H1 (cell line): ENCODE data around the gene EXTL1. TPM values are rescaled to one million over a fixed set of nuclear protein-coding genes. Genes with fewer than 3 reads are reported as not detected.

Source experiments
- CTCF ChIA-PET: fragments of 300-600 bp; sonication (Branson Sonifier 250); formaldehyde crosslinking; loops from one replicate; lab custom pipeline; 2021; ENCODE audit not compliant: partially characterized antibody; lab: Charles Lee
- POLR2A ChIA-PET: fragments of 300-600 bp; sonication (Branson Sonifier 250); formaldehyde crosslinking; loops from one replicate; lab custom pipeline; 2021; ENCODE audit warnings: inconsistent platforms; ENCODE audit not compliant: partially characterized antibody; lab: Charles Lee
- DNase-seq, 2 experiments: peaks; one replicate each; pipeline versions ENCODE4 v3.0.0 to v3.0.0-alpha.2; 2010 to 2022; ENCODE audit warnings: low spot score in 2 of 2, low read depth in 1 of 2, mixed read lengths in 1 of 2
- FAIRE-seq: peaks from 2 replicates; lab custom pipeline; 2011; peaks lifted over from hg19 to GRCh38; lab: Jason Lieb, UNC
- H2AFZ ChIP-seq: 2 replicates; pipeline ENCODE4 v1.8.1; 2012; ENCODE audit warnings: low read length, inconsistent platforms
- H2AK5ac ChIP-seq: 2 replicates; pipeline ENCODE4 v1.6.1; 2013; ENCODE audit warnings: low read depth, low read length
- H2BK120ac ChIP-seq: replicated peaks from 2 replicates; pipeline ENCODE3; 2013; ENCODE audit warnings: low read depth, low read length, inconsistent platforms
- H2BK12ac ChIP-seq: 2 replicates; pipeline ENCODE4 v1.6.1; 2013; ENCODE audit warnings: low read depth, low read length
- H2BK15ac ChIP-seq: 2 replicates; pipeline ENCODE4 v1.6.1; 2013; ENCODE audit warnings: low read length
- H2BK20ac ChIP-seq: 2 replicates; pipeline ENCODE4 v1.6.1; 2013; ENCODE audit warnings: low read length
- H2BK5ac ChIP-seq: 2 replicates; pipeline ENCODE4 v1.6.1; 2013; ENCODE audit warnings: low read depth, low read length
- H3K14ac ChIP-seq: 2 replicates; pipeline ENCODE4 v1.6.1; 2013; ENCODE audit warnings: inconsistent platforms; ENCODE audit not compliant: insufficient read length
- H3K18ac ChIP-seq: 2 replicates; pipeline ENCODE4 v1.6.1; 2013; ENCODE audit warnings: low read length; ENCODE audit errors: extremely low read depth
- H3K23ac ChIP-seq: 2 replicates; pipeline ENCODE4 v1.6.1; 2013; ENCODE audit warnings: inconsistent platforms; ENCODE audit not compliant: insufficient read length
- H3K23me2 ChIP-seq: 2 replicates; pipeline ENCODE4 v1.6.1; 2013; ENCODE audit warnings: low read depth, low read length
- H3K27ac ChIP-seq: 2 replicates; pipeline ENCODE4 v1.6.1; 2011; ENCODE audit warnings: low read depth, low read length, inconsistent platforms
- H3K27me3 ChIP-seq, 4 experiments: replicated peaks in 1 of 4; 1 replicate in 1 of 4; 2 replicates in 3 of 4; pipeline versions ENCODE4 v1.6.1 to v1.8.1; 2011 to 2013; ENCODE audit warnings: low read length in 3 of 4, mild to moderate bottlenecking in 3 of 4, inconsistent platforms in 2 of 4, mixed read lengths in 2 of 4, moderate library complexity in 1 of 4; ENCODE audit not compliant: control insufficient read depth in 3 of 4, insufficient read depth in 3 of 4; ENCODE audit errors: extremely low read depth in 1 of 4
- H3K36me3 ChIP-seq, 4 experiments: 2 replicates each; pipeline versions ENCODE4 v1.6.1 to v1.8.1; 2011 to 2013; ENCODE audit warnings: mild to moderate bottlenecking in 4 of 4, low read length in 3 of 4, moderate library complexity in 2 of 4, control low read depth in 1 of 4, inconsistent platforms in 1 of 4; ENCODE audit not compliant: insufficient read depth in 4 of 4, control insufficient read depth in 2 of 4
- H3K4ac ChIP-seq: replicated peaks from 2 replicates; pipeline ENCODE3; 2013; ENCODE audit warnings: low read length, low read depth, mixed read lengths, inconsistent platforms; ENCODE audit not compliant: insufficient read length
- H3K4me1 ChIP-seq, 4 experiments: replicated peaks in 1 of 4; 1 replicate in 1 of 4; 2 replicates in 3 of 4; pipeline versions ENCODE4 v1.6.1 to v1.8.1; 2011 to 2013; ENCODE audit warnings: low read length in 3 of 4, inconsistent platforms in 2 of 4, mixed read lengths in 1 of 4; ENCODE audit not compliant: insufficient read depth in 4 of 4, control insufficient read depth in 3 of 4
- H3K4me2 ChIP-seq, 2 experiments: 2 replicates each; pipeline versions ENCODE4 v1.6.1 to v1.8.1; 2011 to 2013; ENCODE audit warnings: low read depth in 2 of 2, low read length in 2 of 2, control low read depth in 1 of 2, inconsistent platforms in 1 of 2, mild to moderate bottlenecking in 1 of 2; ENCODE audit not compliant: insufficient read depth in 1 of 2
- H3K4me3 ChIP-seq, 4 experiments: fragments of 200-600, 300-600 bp in 1 of 4; sonication (generic), shearing (Covaris generic), sonication (Bioruptor Twin) in 1 of 4; 2 replicates each; pipeline versions ENCODE4 v1.5.1 to v1.8.1; 2011 to 2016; ENCODE audit warnings: low read length in 4 of 4, low read depth in 3 of 4, control low read depth in 2 of 4, inconsistent platforms in 2 of 4, mild to moderate bottlenecking in 2 of 4, mixed read lengths in 1 of 4, moderate library complexity in 1 of 4; ENCODE audit not compliant: insufficient read depth in 2 of 4; ENCODE audit errors: extremely low read depth in 1 of 4
- H3K56ac ChIP-seq: replicated peaks from 2 replicates; pipeline ENCODE3; 2013; ENCODE audit warnings: low read depth, mild to moderate bottlenecking, mixed read lengths, low read length, inconsistent platforms; ENCODE audit not compliant: insufficient read length
- H3K79me1 ChIP-seq: 2 replicates; pipeline ENCODE4 v1.6.1; 2013; ENCODE audit warnings: low read depth, low read length, control low read depth
- H3K79me2 ChIP-seq, 2 experiments: 2 replicates each; pipeline versions ENCODE4 v1.6.1 to v1.8.1; 2012 to 2013; ENCODE audit warnings: low read length in 2 of 2, mild to moderate bottlenecking in 2 of 2, inconsistent platforms in 1 of 2; ENCODE audit not compliant: insufficient read depth in 2 of 2, control insufficient read depth in 1 of 2
- H3K9ac ChIP-seq, 4 experiments: replicated peaks in 1 of 4; 1 replicate in 1 of 4; 2 replicates in 3 of 4; pipeline versions ENCODE4 v1.6.1 to v1.8.1; 2011 to 2013; ENCODE audit warnings: low read depth in 3 of 4, low read length in 3 of 4, control low read depth in 2 of 4, mild to moderate bottlenecking in 2 of 4, moderate library complexity in 2 of 4, inconsistent platforms in 1 of 4; ENCODE audit errors: extremely low read depth in 1 of 4
- H3K9me3 ChIP-seq, 2 experiments: 2 replicates each; pipeline versions ENCODE4 v1.6.1 to v1.8.1; 2012 to 2013; ENCODE audit warnings: mild to moderate bottlenecking in 2 of 2, moderate library complexity in 2 of 2, control low read depth in 1 of 2, inconsistent platforms in 1 of 2, low read depth in 1 of 2, low read length in 1 of 2, mixed read lengths in 1 of 2; ENCODE audit not compliant: insufficient read depth in 2 of 2
- H4K20me1 ChIP-seq, 2 experiments: replicated peaks in 1 of 2; 2 replicates each; pipeline versions ENCODE3 to v1.8.1; 2011 to 2013; ENCODE audit warnings: inconsistent platforms in 2 of 2, low read length in 2 of 2, mild to moderate bottlenecking in 1 of 2; ENCODE audit not compliant: insufficient read depth in 2 of 2, control insufficient read depth in 1 of 2
- H4K5ac ChIP-seq: 2 replicates; pipeline ENCODE4 v1.6.1; 2013; ENCODE audit warnings: low read length, low read depth, mixed read lengths, inconsistent platforms; ENCODE audit not compliant: insufficient read length
- H4K8ac ChIP-seq: 2 replicates; pipeline ENCODE4 v1.8.0; 2013; ENCODE audit warnings: mild to moderate bottlenecking, moderate library complexity, low read length, inconsistent platforms; ENCODE audit not compliant: insufficient read depth; ENCODE audit errors: extremely low read depth
- H4K91ac ChIP-seq: replicated peaks from 2 replicates; pipeline ENCODE3; 2013; ENCODE audit warnings: low read length, mixed read lengths, inconsistent platforms; ENCODE audit not compliant: insufficient read length
- FOSL1 ChIP-seq: IDR thresholded peaks from 2 replicates; pipeline ENCODE4 v1.6.1; 2011; ENCODE audit warnings: mild to moderate bottlenecking, low read depth, low read length, moderate library complexity; ENCODE audit not compliant: insufficient read depth
- HDAC2 ChIP-seq, 2 experiments: fragments of 300-600 bp in 1 of 2; sonication (generic) in 1 of 2; IDR thresholded peaks; 2 replicates each; pipeline ENCODE4 v1.6.1; 2011 to 2012; ENCODE audit warnings: low read depth in 2 of 2, low read length in 2 of 2, mild to moderate bottlenecking in 2 of 2, moderate library complexity in 2 of 2, borderline replicate concordance in 1 of 2, inconsistent platforms in 1 of 2
- SAP30 ChIP-seq: fragments of 300-600 bp; sonication (generic); IDR thresholded peaks from 2 replicates; pipeline ENCODE4 v1.7.1; 2012; ENCODE audit warnings: low read length, moderate library complexity, mild to moderate bottlenecking, inconsistent platforms; ENCODE audit not compliant: insufficient read depth, insufficient replicate concordance
- TEAD4 ChIP-seq: IDR thresholded peaks from 2 replicates; pipeline ENCODE4 v1.6.1; 2012; ENCODE audit warnings: low read depth, low read length, inconsistent platforms, mixed read lengths
- ZNF274 ChIP-seq: IDR thresholded peaks from 2 replicates; pipeline ENCODE4 v1.7.0; 2012; ENCODE audit warnings: low read length, borderline replicate concordance; ENCODE audit errors: extremely low read depth
- WGBS, 2 experiments: shearing (Covaris generic) in 1 of 2; methylation state at CpG; one replicate each; pipeline versions ENCODE4 v1.1.6 to v1.1.7; 2013 to 2015; ENCODE audit warnings: low lambda C conversion rate in 2 of 2, mixed read lengths in 2 of 2, inconsistent platforms in 1 of 2, low coverage in 1 of 2, missing lambda C conversion rate in 1 of 2; ENCODE audit not compliant: insufficient replicate concordance in 2 of 2, insufficient coverage in 1 of 2, insufficient read length in 1 of 2; ENCODE audit errors: extremely low coverage in 1 of 2, missing lambda C conversion rate in 1 of 2; 5-methylcytosine and 5-hydroxymethylcytosine counted together
- polyA plus RNA-seq, 7 experiments: library from polyadenylated mRNA; depleted of rRNA in 3 of 7; stranded (reverse) in 5 of 7; unstranded in 2 of 7; fragments of >200 nt in 5 of 7; fragments of 200-250 nt in 2 of 7; gene quantifications; 1 replicate in 5 of 7; 2 replicates in 1 of 7; 4 replicates in 1 of 7; pipeline versions ENCODE4 v1.2.1 to v1.2.3, GENCODE V29; 2011 to 2013; ENCODE audit warnings: missing spikeins in 2 of 7, mixed read lengths in 2 of 7
- total RNA-seq: library from RNA; stranded (reverse); fragmentation: NEBNext Ultra II Directional; extraction: Animal tissue kit (Norgen Biotek cat#: 25700); gene quantifications from 2 replicates; pipeline ENCODE4 v1.2.1, GENCODE V29; 2021

Gene EXTL1
- total and polyA plus RNA-seq, 2 of the 8 experiments (the other 6 are each of a cell fraction or from before 2014, with no cell fraction given) = 0.89 to 1.2 TPM

DNA sequence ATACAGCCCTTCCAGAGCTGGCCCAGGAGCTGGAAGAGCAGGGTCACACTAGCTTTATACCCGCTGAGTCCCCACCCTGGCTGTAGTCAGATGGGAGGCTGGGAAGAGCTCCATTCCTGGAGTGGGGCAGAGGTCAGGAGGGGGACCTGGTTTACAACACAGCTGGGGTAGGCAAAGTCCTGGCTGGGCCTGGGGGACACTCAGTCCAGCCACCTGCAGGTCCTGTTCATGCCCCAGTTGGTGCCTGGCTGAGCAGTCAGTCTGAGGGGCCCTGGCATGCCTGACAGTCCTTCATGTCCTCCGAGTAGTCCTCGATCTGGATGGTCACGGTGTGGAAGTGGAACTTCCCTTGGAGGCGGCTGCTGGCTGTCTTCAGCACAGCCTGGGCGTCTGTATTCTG lies 17.3 kb downstream of the EXTL1 start:
- Histone ChIP-seq H2BK5ac (no peak overlapping the region), H3K4me2 (no peak overlapping the region), H3K79me1 (no peaks in the 10 kb centered on the region), H3K23me2 (peaks cover 9% of the 10 kb centered on the region; the same call in 1 of the 2 replicates), H3K27me3 (peaks cover 6 to 38% (median 26%) of the 10 kb centered on the region in 4 experiments), H4K91ac (no peak overlapping the region), H3K14ac (no peak overlapping the region), H4K5ac (no peak overlapping the region), H2BK120ac (no peak overlapping the region), H4K8ac (no peak overlapping the region), H3K56ac (no peak overlapping the region), H2BK15ac (no peak overlapping the region), H3K36me3 (no peaks in the 10 kb centered on the region), H2AFZ (no peak overlapping the region), H3K79me2 (no peaks in the 10 kb centered on the region), H3K4me3 (no peak overlapping the region), H3K9me3 (no peaks in the 10 kb centered on the region), H3K23ac (no peak overlapping the region), H2BK12ac (no peak overlapping the region), H4K20me1 (no peaks in the 10 kb centered on the region), H3K4me1 (peaks cover 0 to 8% (median 6%) of the 10 kb centered on the region in 4 experiments; a peak in 5 of 7 replicates), H3K27ac (no peak overlapping the region), H3K4ac (no peak overlapping the region), H3K18ac (no peak overlapping the region), H2BK20ac (no peak overlapping the region), H2AK5ac (no peak overlapping the region), H3K9ac (no peak overlapping the region)
- WGBS, 2 experiments = 89% methylated on average over 6 of the region's 6 CpGs; no CpG with 5 or more reads in 1 of the 2 experiments
- ChIA-PET CTCF (interaction anchor here (0.8 to 1.8 kb wide), 6 partner anchors 12 to 109 kb away, joined by 3 to 10 read pairs (median 4); no protein-coding TSS in a partner anchor), POLR2A (interaction anchor here (1.4 kb wide), 1 partner anchor 106 kb away, joined by 3 read pairs; no protein-coding TSS in a partner anchor)
- DNase-seq (no peak), FAIRE-seq (no peak)
- no peak for TF ChIP-seq FOSL1
- no peak for TF ChIP-seq TEAD4
- TF ChIP-seq ZNF274 = no peak
- TF ChIP-seq HDAC2 (IDR thresholded peaks at IDR 0.05; ENCODE audit: borderline replicate concordance in 1 of 2, low read depth in 2 of 2, low read length in 2 of 2) = no peak
- TF ChIP-seq SAP30 = no peak
